CD4-positive, alpha-beta T cell treated with Interleukin-6 at 100 ng/mL for 8 hours (primary cell): ENCODE results near the gene PPP6C.
"Not testable (repeated sequence)": the region's sequence is repeated elsewhere in the genome, so short reads cannot be mapped to it uniquely, and the experiment has no call there.

ENCODE experiments used
- DNase-seq: peaks from one replicate; pipeline ENCODE4 v3.0.0-alpha.2; 2020; ENCODE audit warnings: mixed read lengths, low spot score

The PPP6C gene

GRCh38 chr9:125141751-125142150 lies 47.9 kb downstream of the PPP6C start:
- no peak for DNase-seq

GRCh38 chr9:125141251-125141650 lies 48.4 kb downstream of the PPP6C start:
- DNase-seq = no peak

- no peak for DNase-seq
Observed at GRCh38 chr9:125140576-125140975, 49.0 kb downstream of the PPP6C start.

- DNase-seq = no peak
Observed at GRCh38 chr9:125137200-125137599, 52.4 kb downstream of the PPP6C start.

- DNase-seq = no peak
Observed at GRCh38 chr9:125134976-125135375, 54.6 kb downstream of the PPP6C start.

GRCh38 chr9:125133403-125134329 lies 55.9 kb downstream of the PPP6C start:
- DNase-seq = no peak

- no peak for DNase-seq
Observed at GRCh38 chr9:125131778-125132177, 57.8 kb downstream of the PPP6C start.

GRCh38 chr9:125126019-125126746 lies 63.4 kb downstream of the PPP6C start:
- DNase-seq = peak; percentile 91

- DNase-seq = no peak
Observed at GRCh38 chr9:125125523-125125922, 64.1 kb downstream of the PPP6C start.

GRCh38 chr9:125121146-125121545 lies 68.5 kb downstream of the PPP6C start:
- no peak for DNase-seq

GRCh38 chr9:125119643-125120286 lies 69.8 kb downstream of the PPP6C start:
- DNase-seq = peak; percentile 17

GRCh38 chr9:125118696-125119095 lies 70.9 kb downstream of the PPP6C start:
- DNase-seq = not testable (repeated sequence)

- DNase-seq = not testable (repeated sequence)
Observed at GRCh38 chr9:125114503-125114902, 75.1 kb downstream of the PPP6C start.

GRCh38 chr9:125110464-125110863 lies 79.1 kb downstream of the PPP6C start:
- no peak for DNase-seq

GRCh38 chr9:125108541-125108940 lies 81.1 kb downstream of the PPP6C start:
- DNase-seq = not testable (repeated sequence)

- no peak for DNase-seq
Observed at GRCh38 chr9:125106285-125106893, 83.2 kb downstream of the PPP6C start.

GRCh38 chr9:125103770-125104460 lies 85.7 kb downstream of the PPP6C start:
- no peak for DNase-seq

- no peak for DNase-seq
Observed at GRCh38 chr9:125103021-125103420, 86.6 kb downstream of the PPP6C start.

GRCh38 chr9:125100822-125101221 lies 88.8 kb downstream of the PPP6C start:
- no peak for DNase-seq

GRCh38 chr9:125099816-125100215 lies 89.8 kb downstream of the PPP6C start:
- no peak for DNase-seq
